Right lobe of liver (tissue), 6 donors: ENCODE results near the gene M6PR. TPM values are rescaled to one million over a fixed set of nuclear protein-coding genes. Genes with fewer than 3 reads are reported as not detected.
"Not testable (repeated sequence)": the region's sequence is repeated elsewhere in the genome, so short reads cannot be mapped to it uniquely, and the experiment has no call there.

Experiments
- ATAC-seq, 4 donors: fragments of 200-7000 bp; cut with Tn5 transposase; one replicate each; pipeline ENCODE4 v1.9.1; 2020; ENCODE audit warnings: mild to moderate bottlenecking in 4 of 4, moderate library complexity in 4 of 4
- DNase-seq, 3 donors: peaks; one replicate each; pipeline ENCODE4 v3.0.0-alpha.2; 2020
- H3K27ac ChIP-seq, 3 donors: fragments of 200-600 bp; one replicate each; pipeline ENCODE4 v1.8.0; 2022
- H3K27me3 ChIP-seq, 2 donors: fragments of 200-600 bp; one replicate each; pipeline ENCODE4 v1.8.0; 2022
- H3K36me3 ChIP-seq, 4 donors: fragments of 200-600 bp; sonication (generic) in 1 of 4; one replicate each; pipeline versions ENCODE4 v1.5.1 to v1.8.0; 2017 to 2022; ENCODE audit warnings: control low read depth in 1 of 4
- H3K4me1 ChIP-seq, 4 donors: fragments of 200-600 bp; sonication (generic) in 1 of 4; one replicate each; pipeline versions ENCODE4 v1.5.1 to v1.8.0; 2017 to 2022; ENCODE audit warnings: control low read depth in 1 of 4
- H3K4me3 ChIP-seq, 3 donors: fragments of 200-600 bp; one replicate each; pipeline ENCODE4 v1.8.0; 2022
- H3K9me3 ChIP-seq, 4 donors: fragments of 200-600 bp; sonication (generic) in 1 of 4; one replicate each; pipeline versions ENCODE4 v1.5.1 to v1.8.0; 2017 to 2022; ENCODE audit warnings: control low read depth in 1 of 4
- POLR2A ChIP-seq: fragments of 450-650 bp; IDR thresholded peaks from one replicate; pipeline ENCODE4 v1.6.1; 2017; ENCODE audit warnings: antibody characterized with exemption, mild to moderate bottlenecking
- WGBS: methylation state at CpG from one replicate; pipeline ENCODE4 v1.1.6; 2018; ENCODE audit warnings: low coverage, low lambda C conversion rate; ENCODE audit not compliant: insufficient coverage; ENCODE audit errors: missing lambda C conversion rate; 5-methylcytosine and 5-hydroxymethylcytosine counted together
- intact Hi-C, 2 donors: fragments of 100-400 bp; cut with DNase I; formaldehyde crosslinking; loops; one replicate each; pipeline versions ENCODE4 v1.11.2 to v1.14.1; 2022
- total RNA-seq, 6 experiments: library from RNA; depleted of rRNA in 2 of 6; stranded (reverse); fragments of >200 nt in 2 of 6; fragmentation: NEBNext Ultra II Directional in 3 of 6; extraction: Animal tissue kit (Norgen Biotek cat#: 25700) in 3 of 6; gene quantifications; one replicate each; pipeline versions ENCODE4 v1.1.0 to v1.2.4, GENCODE V29; 2016 to 2023
- TF ChIP-seq, protein P1 (sequence below), 4 donors: fragments of 200-600 bp in 3 of 4; fragments of 450-650 bp in 1 of 4; IDR thresholded peaks; one replicate each; pipeline versions ENCODE4 v1.5.1 to v1.8.0; 2016 to 2022; ENCODE audit warnings: antibody characterized with exemption in 4 of 4, mild to moderate bottlenecking in 2 of 4
- donor health status: DM: no; HTN: yes; CAD: no.
- donor health status: DM: no; HTN: no; CAD: no.
- donor health status: DM: no; HTN: no; CAD: no.
- donor health status: DM: no; HTN: yes; CAD: no.
- donor health status: DM: no; HTN: yes; CAD: no.

Gene M6PR
- total RNA-seq, 6 experiments from 2014 or later: 45.5 to 82.2 (median 69.1) TPM

DNA sequence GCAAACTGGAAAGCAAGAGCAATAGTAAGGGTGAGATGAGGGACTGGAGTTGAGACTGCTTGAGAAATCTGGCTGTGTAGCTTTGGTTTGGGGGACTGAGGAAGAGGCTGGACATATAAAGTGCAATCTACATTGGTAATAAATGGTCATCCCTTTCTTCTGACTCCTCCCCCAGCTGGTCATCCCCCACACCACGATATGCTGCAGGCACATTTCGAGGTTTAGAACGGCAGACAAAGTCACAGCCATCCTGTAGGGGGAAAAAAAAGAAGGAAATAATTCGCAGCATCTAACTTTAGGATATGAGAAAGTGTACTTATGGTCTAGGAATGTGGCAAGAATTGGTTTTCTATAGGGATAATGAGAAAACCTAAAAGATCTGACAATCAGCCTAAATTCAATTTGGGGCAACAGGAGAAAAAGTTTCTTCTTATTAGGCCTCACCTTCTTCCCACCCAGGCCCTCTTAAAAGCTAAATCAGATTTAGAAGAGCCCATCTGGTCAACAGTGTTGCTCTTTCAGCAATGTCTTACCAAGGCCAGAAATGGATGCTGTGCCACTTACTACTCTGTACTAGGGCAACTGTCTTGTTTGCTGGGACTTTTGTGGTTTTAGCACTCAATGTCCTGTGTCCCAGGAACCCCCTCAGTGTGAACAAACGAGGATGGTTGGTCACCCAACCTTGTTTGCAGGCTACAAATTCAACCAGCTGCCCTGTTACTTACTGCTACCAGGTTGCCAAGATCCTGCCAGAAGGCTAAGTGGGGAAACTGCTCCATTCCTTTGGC, 7.6 kb downstream of the M6PR start:
- peaks cover 0 to 7% (median 0%) of the 10 kb centered on the region in 4 donors for H3K4me1 ChIP-seq
- ATAC-seq (no peak), DNase-seq (no peak)
- H3K27me3 ChIP-seq: no peaks in the 10 kb centered on the region
- no peak overlapping the region for H3K27ac ChIP-seq
- H3K4me3 ChIP-seq: no peak overlapping the region
- no peaks in the 10 kb centered on the region for H3K9me3 ChIP-seq
- WGBS: 73% methylated on average over 4 of the region's 5 CpGs
- H3K36me3 ChIP-seq: peaks cover 0 to 47% (median 19%) of the 10 kb centered on the region in 4 donors
- TF ChIP-seq POLR2A: no peak
- TF ChIP-seq, protein P1, sequence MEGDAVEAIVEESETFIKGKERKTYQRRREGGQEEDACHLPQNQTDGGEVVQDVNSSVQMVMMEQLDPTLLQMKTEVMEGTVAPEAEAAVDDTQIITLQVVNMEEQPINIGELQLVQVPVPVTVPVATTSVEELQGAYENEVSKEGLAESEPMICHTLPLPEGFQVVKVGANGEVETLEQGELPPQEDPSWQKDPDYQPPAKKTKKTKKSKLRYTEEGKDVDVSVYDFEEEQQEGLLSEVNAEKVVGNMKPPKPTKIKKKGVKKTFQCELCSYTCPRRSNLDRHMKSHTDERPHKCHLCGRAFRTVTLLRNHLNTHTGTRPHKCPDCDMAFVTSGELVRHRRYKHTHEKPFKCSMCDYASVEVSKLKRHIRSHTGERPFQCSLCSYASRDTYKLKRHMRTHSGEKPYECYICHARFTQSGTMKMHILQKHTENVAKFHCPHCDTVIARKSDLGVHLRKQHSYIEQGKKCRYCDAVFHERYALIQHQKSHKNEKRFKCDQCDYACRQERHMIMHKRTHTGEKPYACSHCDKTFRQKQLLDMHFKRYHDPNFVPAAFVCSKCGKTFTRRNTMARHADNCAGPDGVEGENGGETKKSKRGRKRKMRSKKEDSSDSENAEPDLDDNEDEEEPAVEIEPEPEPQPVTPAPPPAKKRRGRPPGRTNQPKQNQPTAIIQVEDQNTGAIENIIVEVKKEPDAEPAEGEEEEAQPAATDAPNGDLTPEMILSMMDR (IDR thresholded peaks at IDR 0.05): no peak
- intact Hi-C loops: no loop called here

DNA sequence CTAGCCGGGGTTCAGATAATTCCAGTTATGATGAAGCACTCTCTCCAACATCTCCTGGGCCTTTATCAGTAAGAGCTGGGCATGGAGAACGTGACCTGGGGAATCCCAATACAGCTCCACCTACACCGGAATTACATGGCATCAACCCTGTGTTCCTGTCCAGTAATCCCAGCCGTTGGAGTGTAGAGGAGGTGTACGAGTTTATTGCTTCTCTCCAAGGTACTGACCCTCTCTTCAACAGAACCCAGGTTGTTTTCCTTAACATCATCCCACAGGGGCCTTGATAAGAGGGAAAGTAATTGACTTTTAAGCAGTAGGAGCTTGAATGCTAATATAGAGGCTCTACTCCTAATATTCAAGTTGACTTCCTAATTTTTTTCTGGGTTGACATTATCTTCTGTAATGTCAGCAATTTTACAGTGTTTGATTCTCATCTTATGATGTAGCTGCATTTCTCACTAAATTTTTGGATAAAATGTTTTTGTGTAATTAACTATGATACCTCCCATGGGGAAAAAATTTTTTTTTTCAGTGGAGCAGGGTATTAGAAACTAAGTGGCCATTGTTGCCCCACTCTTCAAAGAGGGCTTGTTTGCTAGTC, 11.5 kb downstream of the M6PR start:
- peaks cover 0 to 19% (median 7%) of the 10 kb centered on the region in 4 donors for H3K36me3 ChIP-seq
- H3K4me3 ChIP-seq, ATAC-seq, H3K4me1 ChIP-seq, H3K27ac ChIP-seq, H3K9me3 ChIP-seq, intact Hi-C loops, DNase-seq, H3K27me3 ChIP-seq: not testable (repeated sequence)
- 87% methylated on average over 2 of the region's 5 CpGs for WGBS

DNA sequence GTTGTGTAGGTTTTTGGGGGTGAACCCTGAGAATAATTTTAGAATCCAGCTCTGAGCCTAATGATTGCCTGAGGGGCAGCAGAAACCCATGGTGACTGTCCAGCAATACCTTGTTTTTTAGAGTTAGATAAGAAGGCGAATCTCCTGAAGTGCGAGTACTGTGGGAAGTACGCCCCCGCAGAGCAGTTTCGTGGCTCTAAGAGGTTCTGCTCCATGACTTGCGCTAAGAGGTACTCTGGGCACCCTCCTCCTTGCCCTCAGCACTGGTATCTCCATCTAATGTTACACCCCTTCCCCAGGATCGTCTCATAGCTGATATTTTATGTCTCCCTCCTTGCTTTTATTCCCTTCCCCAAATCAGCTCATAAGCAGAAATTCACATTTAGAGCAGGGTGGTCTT, 12.7 kb downstream of the M6PR start:
- Histone ChIP-seq H3K27me3 (no peaks in the 10 kb centered on the region), H3K36me3 (peaks cover 0 to 7% (median 0%) of the 10 kb centered on the region in 4 donors), H3K4me1 (peaks cover 0 to 6% (median 0%) of the 10 kb centered on the region in 4 donors), H3K27ac (no peak overlapping the region), H3K4me3 (no peak overlapping the region), H3K9me3 (no peaks in the 10 kb centered on the region)
- ATAC-seq (no peak), DNase-seq (no peak)
- intact Hi-C loops: no loop called here
- TF ChIP-seq POLR2A: no peak
- TF ChIP-seq, protein P1 (IDR thresholded peaks at IDR 0.05): no peak
- WGBS: 83% methylated on average over 3 of the region's 7 CpGs

GRCh38 chr12:8934080-8934479, 15.4 kb downstream of the M6PR start:
- H3K9me3 ChIP-seq, DNase-seq, H3K4me1 ChIP-seq, H3K4me3 ChIP-seq, intact Hi-C loops, H3K36me3 ChIP-seq, H3K27me3 ChIP-seq, H3K27ac ChIP-seq: not testable (repeated sequence)
- 38% methylated on average over 3 of the region's 4 CpGs for WGBS
- ATAC-seq: peak; percentile 43 to 80 (median 68)

GRCh38 chr12:8932464-8932863, 17.0 kb downstream of the M6PR start:
- H3K4me3 ChIP-seq, H3K27me3 ChIP-seq, intact Hi-C loops, DNase-seq, H3K9me3 ChIP-seq, H3K4me1 ChIP-seq, H3K36me3 ChIP-seq, H3K27ac ChIP-seq, ATAC-seq: not testable (repeated sequence)
- WGBS: 100% methylated on average over 2 of the region's 3 CpGs

GRCh38 chr12:8930655-8931323, 18.7 kb downstream of the M6PR start:
- WGBS: 85% methylated on average over 3 of the region's 4 CpGs
- H3K9me3 ChIP-seq, H3K4me1 ChIP-seq, H3K27ac ChIP-seq, H3K4me3 ChIP-seq, DNase-seq, H3K27me3 ChIP-seq, intact Hi-C loops, H3K36me3 ChIP-seq: not testable (repeated sequence)
- ATAC-seq: peak in 1 of 4 donors; percentile 34
